Measurements from ENCODE around the gene PARVA.

The PARVA gene

DNA sequence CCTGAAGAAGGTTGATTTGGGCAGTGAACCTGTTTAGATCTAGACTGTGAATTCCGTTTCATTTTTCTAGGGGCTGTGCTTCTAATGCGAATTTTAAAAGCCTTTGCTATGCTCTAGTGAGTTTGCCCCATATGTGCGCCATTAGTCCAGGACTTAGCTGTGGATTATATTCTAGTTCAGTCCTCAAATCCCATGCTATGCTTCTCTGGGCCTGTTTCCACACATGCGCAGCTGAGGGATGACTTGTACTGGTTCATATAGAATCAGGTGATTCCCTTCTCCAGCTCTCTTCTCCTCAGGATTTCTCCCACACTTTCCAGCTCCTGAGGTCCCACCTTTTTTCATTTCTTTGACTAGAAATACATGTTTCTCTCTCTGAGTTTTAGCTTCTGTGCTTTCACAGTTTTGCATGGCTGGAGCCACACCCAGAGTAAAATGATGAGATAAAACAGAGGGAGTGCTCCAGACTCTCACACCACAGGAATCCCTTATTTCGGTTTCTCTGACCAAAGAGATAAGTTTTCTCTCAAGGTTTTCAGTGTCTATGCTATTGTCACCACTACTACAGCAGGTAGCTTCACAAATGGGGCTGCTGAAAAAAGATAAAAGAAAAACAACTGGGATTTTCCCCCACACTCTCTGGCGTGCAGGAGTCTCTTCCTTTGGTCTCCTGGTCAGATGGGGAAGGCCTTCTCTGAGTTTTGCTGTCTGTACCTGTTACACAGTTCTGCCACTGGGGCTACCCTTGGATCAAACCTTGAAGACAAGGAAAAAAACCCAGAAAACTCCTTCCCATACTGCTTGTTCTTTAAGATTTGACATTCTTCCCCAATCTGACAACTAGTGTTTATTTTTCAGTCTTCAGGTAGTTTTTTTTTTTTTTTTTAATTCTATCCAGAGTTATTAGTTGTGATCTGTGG, 200.6 kb downstream of the PARVA start:
- no peaks in the 10 kb centered on the region for H3K36me3 Mint-ChIP-seq (ENCODE audit: low read depth)
- peaks cover 8% of the 10 kb centered on the region for H3K27me3 Mint-ChIP-seq (ENCODE audit: low read depth)

DNA sequence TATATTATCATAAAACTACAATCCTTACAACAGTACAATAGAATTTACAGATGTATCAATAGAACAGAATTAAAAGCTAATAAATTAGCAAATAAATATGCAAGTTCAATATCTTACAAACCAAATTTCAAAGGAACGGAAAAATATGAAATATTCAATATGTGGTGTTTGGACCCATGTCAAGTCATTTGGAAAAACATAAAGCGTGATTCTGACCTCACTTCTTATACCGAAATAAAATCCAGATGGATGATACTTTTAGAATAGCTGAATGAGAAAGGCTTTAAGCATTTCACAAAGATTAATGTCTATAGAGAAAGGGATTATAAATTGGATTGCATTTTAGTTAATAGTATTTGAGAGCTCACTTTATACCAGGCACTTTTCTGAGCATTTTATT, 204.0 kb downstream of the PARVA start:
- Mint-ChIP-seq H3K9me3 (no peaks in the 10 kb centered on the region), H3K27me3 (ENCODE audit: low read depth) (no peaks in the 10 kb centered on the region), H3K36me3 (ENCODE audit: low read depth) (no peaks in the 10 kb centered on the region), H3K4me3 (no peak overlapping the region), H3K4me1 (ENCODE audit: low read depth) (no peaks in the 10 kb centered on the region), H3K27ac (no peak overlapping the region)

More for the DNA sequence above, 200.6 kb downstream of the PARVA start:
- Mint-ChIP-seq H3K4me1 (ENCODE audit: low read depth) (no peaks in the 10 kb centered on the region), H3K4me3 (no peak overlapping the region), H3K9me3 (no peaks in the 10 kb centered on the region), H3K27ac (no peak overlapping the region)

DNA sequence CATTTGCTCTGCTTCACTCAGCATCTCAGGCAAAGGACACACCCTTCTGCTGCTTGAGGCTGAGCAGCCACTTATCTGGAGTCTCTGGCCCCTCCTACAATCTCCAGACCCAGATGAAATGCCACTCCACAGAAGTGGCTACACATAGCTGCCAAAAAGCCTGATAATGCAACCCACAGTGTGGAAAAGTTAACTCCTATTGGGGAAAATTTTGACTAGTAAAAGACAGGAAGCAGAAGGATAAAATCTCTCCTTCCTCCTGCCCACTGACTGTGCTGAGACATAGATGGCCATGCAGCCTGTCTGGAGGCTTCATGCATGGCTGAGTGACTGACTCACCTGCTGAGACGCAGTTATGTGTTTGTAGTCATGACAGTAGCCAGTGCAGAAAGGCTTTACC, 204.6 kb downstream of the PARVA start:
- Mint-ChIP-seq H3K27me3 (ENCODE audit: low read depth) (no peaks in the 10 kb centered on the region), H3K4me3 (no peak overlapping the region), H3K36me3 (ENCODE audit: low read depth) (no peaks in the 10 kb centered on the region), H3K27ac (no peak overlapping the region), H3K4me1 (ENCODE audit: low read depth) (no peaks in the 10 kb centered on the region), H3K9me3 (no peaks in the 10 kb centered on the region)

All from T-helper 1 cell treated with Interleukin-12 subunit alpha and Interleukin-12 subunit beta and Interleukin-4 antibody, amounts not matched to agents 30 μg/mL and 1 μg/mL, for 36 hours (primary cell).